Adrenal gland (tissue), 5 donors: ENCODE data around the gene MYADM.

ENCODE experiments used
- POLR2A ChIP-seq, 2 donors: fragments of 450-650 bp; IDR thresholded peaks; one replicate each; pipeline ENCODE4 v1.6.1; 2017; ENCODE audit warnings: antibody characterized with exemption in 2 of 2, mild to moderate bottlenecking in 2 of 2, moderate library complexity in 1 of 2
- TF ChIP-seq, protein P1 (sequence below), 6 experiments: fragments of 450-650 bp in 4 of 6; fragments of 200-600 bp in 2 of 6; sonication (generic) in 1 of 6; IDR thresholded peaks; 1 replicate in 5 of 6; 2 replicates in 1 of 6; pipeline versions ENCODE4 v1.5.1 to v1.8.0; 2016 to 2021; ENCODE audit warnings: antibody characterized with exemption in 6 of 6, mild to moderate bottlenecking in 2 of 6, moderate library complexity in 1 of 6
- donor health status: DM: no; HTN: no; CAD: no.

DNA sequence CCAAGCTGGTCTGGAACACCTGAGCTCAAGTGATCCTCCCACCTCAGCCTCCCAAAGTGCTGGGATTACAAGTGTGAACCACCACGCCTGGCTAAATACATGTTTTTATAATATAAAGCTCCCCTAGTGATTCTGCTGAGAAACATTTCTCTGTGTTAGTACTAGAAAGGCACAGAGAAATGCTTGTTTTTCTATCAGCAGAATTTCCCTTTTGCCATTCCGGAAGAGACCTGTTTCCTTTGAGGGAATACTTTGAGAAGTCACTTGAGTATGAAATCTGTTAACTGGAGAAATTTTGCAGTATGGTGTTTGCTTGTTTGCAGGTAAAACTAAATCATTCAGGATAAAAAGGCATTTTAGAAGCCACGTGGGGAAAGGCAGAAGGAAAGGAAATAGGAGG, 39.2 kb upstream of the MYADM start:
- TF ChIP-seq POLR2A (IDR thresholded peaks at IDR 0.05): no peak
- TF ChIP-seq, protein P1, sequence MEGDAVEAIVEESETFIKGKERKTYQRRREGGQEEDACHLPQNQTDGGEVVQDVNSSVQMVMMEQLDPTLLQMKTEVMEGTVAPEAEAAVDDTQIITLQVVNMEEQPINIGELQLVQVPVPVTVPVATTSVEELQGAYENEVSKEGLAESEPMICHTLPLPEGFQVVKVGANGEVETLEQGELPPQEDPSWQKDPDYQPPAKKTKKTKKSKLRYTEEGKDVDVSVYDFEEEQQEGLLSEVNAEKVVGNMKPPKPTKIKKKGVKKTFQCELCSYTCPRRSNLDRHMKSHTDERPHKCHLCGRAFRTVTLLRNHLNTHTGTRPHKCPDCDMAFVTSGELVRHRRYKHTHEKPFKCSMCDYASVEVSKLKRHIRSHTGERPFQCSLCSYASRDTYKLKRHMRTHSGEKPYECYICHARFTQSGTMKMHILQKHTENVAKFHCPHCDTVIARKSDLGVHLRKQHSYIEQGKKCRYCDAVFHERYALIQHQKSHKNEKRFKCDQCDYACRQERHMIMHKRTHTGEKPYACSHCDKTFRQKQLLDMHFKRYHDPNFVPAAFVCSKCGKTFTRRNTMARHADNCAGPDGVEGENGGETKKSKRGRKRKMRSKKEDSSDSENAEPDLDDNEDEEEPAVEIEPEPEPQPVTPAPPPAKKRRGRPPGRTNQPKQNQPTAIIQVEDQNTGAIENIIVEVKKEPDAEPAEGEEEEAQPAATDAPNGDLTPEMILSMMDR (IDR thresholded peaks at IDR 0.05): no peak
